ENCODE results near the gene POLR2J. TPM values are rescaled to one million over a fixed set of nuclear protein-coding genes. Genes with fewer than 3 reads are reported as not detected.

POLR2J gene
- total and polyA plus RNA-seq, 10 of the 15 experiments (the other 5 are each of a cell fraction or from before 2014, with no cell fraction given), result 16.4 to 119 (median 77.4) TPM

DNA sequence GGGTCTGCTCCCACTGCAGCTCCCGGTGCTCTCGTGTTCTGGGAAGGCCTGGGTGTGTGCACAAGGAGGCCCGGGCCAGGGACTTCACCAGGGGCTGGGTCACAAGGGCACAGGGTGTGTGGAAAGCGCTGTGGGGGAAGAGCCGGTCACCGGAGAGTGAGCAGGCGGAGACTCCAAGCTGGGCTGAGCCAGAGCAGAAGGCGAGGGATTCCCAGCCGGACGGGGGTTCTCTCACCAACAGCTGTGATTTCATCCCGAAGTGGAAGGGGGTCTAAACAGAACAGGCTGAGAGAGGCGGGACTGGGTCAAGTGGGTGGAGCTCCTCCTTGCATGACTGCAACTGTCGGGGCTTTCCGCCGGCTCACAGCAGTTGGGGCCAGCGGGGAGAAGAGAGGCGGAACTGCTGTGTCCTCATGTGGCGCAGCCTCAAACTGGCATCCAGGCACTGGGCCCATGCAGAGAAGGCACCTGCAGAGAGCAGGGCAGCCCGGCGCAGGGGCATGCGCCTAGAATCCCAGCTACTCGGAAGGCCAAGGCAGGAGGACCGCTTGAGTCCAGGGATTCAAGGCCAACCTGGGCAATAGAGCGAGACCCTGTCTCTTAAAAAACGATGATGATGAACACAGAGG is 53.0 kb downstream of the POLR2J start (continued):
- TF ChIP-seq, protein P1, sequence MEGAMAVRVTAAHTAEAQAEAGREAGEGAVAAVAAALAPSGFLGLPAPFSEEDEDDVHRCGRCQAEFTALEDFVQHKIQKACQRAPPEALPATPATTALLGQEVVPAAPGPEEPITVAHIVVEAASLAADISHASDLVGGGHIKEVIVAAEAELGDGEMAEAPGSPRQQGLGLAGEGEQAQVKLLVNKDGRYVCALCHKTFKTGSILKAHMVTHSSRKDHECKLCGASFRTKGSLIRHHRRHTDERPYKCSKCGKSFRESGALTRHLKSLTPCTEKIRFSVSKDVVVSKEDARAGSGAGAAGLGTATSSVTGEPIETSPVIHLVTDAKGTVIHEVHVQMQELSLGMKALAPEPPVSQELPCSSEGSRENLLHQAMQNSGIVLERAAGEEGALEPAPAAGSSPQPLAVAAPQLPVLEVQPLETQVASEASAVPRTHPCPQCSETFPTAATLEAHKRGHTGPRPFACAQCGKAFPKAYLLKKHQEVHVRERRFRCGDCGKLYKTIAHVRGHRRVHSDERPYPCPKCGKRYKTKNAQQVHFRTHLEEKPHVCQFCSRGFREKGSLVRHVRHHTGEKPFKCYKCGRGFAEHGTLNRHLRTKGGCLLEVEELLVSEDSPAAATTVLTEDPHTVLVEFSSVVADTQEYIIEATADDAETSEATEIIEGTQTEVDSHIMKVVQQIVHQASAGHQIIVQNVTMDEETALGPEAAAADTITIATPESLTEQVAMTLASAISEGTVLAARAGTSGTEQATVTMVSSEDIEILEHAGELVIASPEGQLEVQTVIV (IDR thresholded peaks at IDR 0.05; ENCODE audit: borderline replicate concordance, partially characterized antibody), result no peak
- TF ChIP-seq, protein P2, sequence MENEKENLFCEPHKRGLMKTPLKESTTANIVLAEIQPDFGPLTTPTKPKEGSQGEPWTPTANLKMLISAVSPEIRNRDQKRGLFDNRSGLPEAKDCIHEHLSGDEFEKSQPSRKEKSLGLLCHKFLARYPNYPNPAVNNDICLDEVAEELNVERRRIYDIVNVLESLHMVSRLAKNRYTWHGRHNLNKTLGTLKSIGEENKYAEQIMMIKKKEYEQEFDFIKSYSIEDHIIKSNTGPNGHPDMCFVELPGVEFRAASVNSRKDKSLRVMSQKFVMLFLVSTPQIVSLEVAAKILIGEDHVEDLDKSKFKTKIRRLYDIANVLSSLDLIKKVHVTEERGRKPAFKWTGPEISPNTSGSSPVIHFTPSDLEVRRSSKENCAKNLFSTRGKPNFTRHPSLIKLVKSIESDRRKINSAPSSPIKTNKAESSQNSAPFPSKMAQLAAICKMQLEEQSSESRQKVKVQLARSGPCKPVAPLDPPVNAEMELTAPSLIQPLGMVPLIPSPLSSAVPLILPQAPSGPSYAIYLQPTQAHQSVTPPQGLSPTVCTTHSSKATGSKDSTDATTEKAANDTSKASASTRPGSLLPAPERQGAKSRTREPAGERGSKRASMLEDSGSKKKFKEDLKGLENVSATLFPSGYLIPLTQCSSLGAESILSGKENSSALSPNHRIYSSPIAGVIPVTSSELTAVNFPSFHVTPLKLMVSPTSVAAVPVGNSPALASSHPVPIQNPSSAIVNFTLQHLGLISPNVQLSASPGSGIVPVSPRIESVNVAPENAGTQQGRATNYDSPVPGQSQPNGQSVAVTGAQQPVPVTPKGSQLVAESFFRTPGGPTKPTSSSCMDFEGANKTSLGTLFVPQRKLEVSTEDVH (IDR thresholded peaks at IDR 0.05; ENCODE audit: low read depth, partially characterized antibody), result no peak
- TF ChIP-seq, protein P3, sequence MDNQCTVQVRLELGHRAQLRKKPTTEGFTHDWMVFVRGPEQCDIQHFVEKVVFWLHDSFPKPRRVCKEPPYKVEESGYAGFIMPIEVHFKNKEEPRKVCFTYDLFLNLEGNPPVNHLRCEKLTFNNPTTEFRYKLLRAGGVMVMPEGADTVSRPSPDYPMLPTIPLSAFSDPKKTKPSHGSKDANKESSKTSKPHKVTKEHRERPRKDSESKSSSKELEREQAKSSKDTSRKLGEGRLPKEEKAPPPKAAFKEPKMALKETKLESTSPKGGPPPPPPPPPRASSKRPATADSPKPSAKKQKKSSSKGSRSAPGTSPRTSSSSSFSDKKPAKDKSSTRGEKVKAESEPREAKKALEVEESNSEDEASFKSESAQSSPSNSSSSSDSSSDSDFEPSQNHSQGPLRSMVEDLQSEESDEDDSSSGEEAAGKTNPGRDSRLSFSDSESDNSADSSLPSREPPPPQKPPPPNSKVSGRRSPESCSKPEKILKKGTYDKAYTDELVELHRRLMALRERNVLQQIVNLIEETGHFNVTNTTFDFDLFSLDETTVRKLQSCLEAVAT (IDR thresholded peaks at IDR 0.05), result peak; percentile 68
- TF ChIP-seq, protein P4, sequence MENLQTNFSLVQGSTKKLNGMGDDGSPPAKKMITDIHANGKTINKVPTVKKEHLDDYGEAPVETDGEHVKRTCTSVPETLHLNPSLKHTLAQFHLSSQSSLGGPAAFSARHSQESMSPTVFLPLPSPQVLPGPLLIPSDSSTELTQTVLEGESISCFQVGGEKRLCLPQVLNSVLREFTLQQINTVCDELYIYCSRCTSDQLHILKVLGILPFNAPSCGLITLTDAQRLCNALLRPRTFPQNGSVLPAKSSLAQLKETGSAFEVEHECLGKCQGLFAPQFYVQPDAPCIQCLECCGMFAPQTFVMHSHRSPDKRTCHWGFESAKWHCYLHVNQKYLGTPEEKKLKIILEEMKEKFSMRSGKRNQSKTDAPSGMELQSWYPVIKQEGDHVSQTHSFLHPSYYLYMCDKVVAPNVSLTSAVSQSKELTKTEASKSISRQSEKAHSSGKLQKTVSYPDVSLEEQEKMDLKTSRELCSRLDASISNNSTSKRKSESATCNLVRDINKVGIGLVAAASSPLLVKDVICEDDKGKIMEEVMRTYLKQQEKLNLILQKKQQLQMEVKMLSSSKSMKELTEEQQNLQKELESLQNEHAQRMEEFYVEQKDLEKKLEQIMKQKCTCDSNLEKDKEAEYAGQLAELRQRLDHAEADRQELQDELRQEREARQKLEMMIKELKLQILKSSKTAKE (IDR thresholded peaks at IDR 0.05; ENCODE audit: low read depth, poor library complexity, severe bottlenecking), result peak; percentile 22
- TF ChIP-seq CREB1 (IDR thresholded peaks at IDR 0.05; ENCODE audit: low read depth), result no peak
- TF ChIP-seq, protein P5, sequence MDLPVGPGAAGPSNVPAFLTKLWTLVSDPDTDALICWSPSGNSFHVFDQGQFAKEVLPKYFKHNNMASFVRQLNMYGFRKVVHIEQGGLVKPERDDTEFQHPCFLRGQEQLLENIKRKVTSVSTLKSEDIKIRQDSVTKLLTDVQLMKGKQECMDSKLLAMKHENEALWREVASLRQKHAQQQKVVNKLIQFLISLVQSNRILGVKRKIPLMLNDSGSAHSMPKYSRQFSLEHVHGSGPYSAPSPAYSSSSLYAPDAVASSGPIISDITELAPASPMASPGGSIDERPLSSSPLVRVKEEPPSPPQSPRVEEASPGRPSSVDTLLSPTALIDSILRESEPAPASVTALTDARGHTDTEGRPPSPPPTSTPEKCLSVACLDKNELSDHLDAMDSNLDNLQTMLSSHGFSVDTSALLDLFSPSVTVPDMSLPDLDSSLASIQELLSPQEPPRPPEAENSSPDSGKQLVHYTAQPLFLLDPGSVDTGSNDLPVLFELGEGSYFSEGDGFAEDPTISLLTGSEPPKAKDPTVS (IDR thresholded peaks at IDR 0.05; ENCODE audit: low read depth, low read length), result no peak
- no peak for TF ChIP-seq BRCA1 (IDR thresholded peaks at IDR 0.05; ENCODE audit: low read depth, low read length)
- no peak; the same call in 1 of the 2 replicates for TF ChIP-seq CBFB (IDR thresholded peaks at IDR 0.05; ENCODE audit: low read depth)
- TF ChIP-seq ASH2L (IDR thresholded peaks at IDR 0.05; ENCODE audit: borderline replicate concordance, low read depth), result no peak
- no peak for TF ChIP-seq CBX3 (IDR thresholded peaks at IDR 0.05; ENCODE audit: borderline replicate concordance, low read depth)
- peak; percentile 14; the same call in 1 of the 2 replicates for TF ChIP-seq HCFC1 (IDR thresholded peaks at IDR 0.05; ENCODE audit: low read length)
- TF ChIP-seq DPF2 (IDR thresholded peaks at IDR 0.05), result peak; percentile 86; the same call in 1 of the 2 replicates
- TF ChIP-seq POU2F2 (IDR thresholded peaks at IDR 0.05; ENCODE audit: borderline replicate concordance, low read depth, low read length), result peak; percentile 82; the same call in 2 of the 3 replicates
- TF ChIP-seq, protein P6, sequence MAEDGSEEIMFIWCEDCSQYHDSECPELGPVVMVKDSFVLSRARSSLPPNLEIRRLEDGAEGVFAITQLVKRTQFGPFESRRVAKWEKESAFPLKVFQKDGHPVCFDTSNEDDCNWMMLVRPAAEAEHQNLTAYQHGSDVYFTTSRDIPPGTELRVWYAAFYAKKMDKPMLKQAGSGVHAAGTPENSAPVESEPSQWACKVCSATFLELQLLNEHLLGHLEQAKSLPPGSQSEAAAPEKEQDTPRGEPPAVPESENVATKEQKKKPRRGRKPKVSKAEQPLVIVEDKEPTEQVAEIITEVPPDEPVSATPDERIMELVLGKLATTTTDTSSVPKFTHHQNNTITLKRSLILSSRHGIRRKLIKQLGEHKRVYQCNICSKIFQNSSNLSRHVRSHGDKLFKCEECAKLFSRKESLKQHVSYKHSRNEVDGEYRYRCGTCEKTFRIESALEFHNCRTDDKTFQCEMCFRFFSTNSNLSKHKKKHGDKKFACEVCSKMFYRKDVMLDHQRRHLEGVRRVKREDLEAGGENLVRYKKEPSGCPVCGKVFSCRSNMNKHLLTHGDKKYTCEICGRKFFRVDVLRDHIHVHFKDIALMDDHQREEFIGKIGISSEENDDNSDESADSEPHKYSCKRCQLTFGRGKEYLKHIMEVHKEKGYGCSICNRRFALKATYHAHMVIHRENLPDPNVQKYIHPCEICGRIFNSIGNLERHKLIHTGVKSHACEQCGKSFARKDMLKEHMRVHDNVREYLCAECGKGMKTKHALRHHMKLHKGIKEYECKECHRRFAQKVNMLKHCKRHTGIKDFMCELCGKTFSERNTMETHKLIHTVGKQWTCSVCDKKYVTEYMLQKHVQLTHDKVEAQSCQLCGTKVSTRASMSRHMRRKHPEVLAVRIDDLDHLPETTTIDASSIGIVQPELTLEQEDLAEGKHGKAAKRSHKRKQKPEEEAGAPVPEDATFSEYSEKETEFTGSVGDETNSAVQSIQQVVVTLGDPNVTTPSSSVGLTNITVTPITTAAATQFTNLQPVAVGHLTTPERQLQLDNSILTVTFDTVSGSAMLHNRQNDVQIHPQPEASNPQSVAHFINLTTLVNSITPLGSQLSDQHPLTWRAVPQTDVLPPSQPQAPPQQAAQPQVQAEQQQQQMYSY (CRISPR knock-in tag; IDR thresholded peaks at IDR 0.05), result peak; percentile 66; the same call in 1 of the 2 replicates
